GM21737 (cell line): ENCODE data around the gene C11orf87.

Experiments
- ATAC-seq: cut with Tn5 transposase; IDR thresholded peaks from one replicate; pipeline ENCODE4 v1.9.1; 2021; ENCODE audit warnings: mild to moderate bottlenecking, moderate library complexity; ENCODE audit not compliant: unreplicated experiment

The C11orf87 gene

GRCh38 chr11:109421981-109422869 is at the start of gene C11orf87:
Gene C11orf87, plus strand, starts transcription at chr11:109422190. Its CDS starts 1,444 bp downstream, at chr11:109423634.
- no peak for ATAC-seq

GRCh38 chr11:109374032-109374431 is 48.0 kb upstream of the C11orf87 start:
- no peak for ATAC-seq

GRCh38 chr11:109374441-109374840 is 47.5 kb upstream of the C11orf87 start:
- no peak for ATAC-seq

- no peak for ATAC-seq
Measured at GRCh38 chr11:109377039-109377742, 44.8 kb upstream of the C11orf87 start.

DNA sequence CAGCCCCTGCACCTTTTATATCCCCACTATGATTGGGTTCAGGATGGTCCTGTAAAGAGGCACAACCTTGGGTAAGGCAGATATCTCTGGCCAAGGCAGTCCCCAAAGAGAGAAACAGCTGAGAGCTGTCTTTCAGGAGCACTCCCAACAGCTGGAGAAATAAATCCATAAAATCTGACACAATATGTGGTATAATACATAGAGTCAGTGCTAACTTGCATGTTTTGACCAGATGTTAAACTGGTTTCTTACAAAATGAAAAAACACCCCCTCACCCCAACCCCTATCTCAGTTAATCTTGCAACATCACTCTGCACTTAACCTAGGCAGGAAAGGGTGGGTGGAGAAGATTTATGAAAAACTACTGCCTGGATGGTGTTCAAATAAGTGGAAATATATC is 44.0 kb upstream of the C11orf87 start:
- ATAC-seq, result no peak

DNA sequence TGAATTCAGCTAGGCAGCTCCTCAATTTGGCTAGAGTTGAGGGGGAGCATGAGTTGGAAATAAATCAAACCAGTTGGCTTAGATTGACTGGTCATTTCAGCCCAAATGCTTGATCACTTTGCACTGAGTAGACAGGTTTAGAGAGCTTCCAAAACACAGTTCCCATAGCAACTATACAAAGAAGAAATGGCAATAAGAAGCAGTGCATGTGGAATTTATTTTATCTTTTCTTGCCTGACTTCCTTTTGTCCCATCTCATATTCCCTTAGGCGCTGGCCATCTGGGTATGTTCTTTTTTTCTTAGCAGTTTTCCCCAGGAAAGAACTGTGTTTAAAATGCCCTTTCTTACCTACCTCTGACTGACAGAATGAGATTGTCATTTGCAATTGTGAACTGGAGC is 38.7 kb upstream of the C11orf87 start:
- no peak for ATAC-seq

DNA sequence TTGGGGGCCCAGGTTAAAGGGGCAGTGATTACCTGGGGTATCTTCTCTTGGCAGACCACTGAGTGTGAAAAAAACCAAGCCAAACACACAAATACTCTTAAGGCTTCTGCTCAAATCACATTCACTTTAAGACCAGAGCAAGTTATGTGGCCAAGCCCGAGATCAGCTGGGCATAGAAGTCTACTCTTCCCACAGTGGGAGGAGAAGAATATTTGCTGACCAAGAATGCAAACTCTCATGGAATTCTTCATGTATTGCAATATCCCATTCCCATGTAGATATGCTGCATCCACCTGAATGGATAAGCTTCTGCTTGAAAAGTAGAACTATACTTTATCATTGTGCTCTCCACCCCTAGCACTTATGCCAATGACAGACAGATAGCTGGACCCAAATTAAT is 37.1 kb upstream of the C11orf87 start:
- ATAC-seq, result no peak

- no peak for ATAC-seq
Measured at GRCh38 chr11:109388982-109389381, 33.0 kb upstream of the C11orf87 start.

- ATAC-seq, result no peak
Measured at GRCh38 chr11:109390752-109391151, 31.2 kb upstream of the C11orf87 start.

GRCh38 chr11:109401545-109401944 is 20.4 kb upstream of the C11orf87 start:
- no peak for ATAC-seq

DNA sequence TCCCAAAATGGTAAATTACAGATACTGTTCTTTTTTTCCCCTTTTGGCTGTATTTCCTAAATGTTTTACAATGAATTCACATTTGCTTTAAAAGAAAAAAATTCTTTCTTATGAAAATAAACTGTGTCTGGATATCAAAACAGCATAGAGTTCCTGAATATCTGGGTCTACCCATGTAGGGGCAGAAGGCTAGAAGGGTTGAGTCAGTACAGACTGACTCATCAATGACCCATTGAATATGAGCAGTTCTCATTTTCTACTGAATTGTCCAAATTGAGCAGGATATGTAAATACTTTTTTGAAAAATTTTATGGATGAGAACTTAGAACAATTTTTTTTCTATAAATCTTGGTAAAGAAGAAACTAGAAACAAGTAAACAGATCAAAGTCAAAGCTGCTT is 16.3 kb upstream of the C11orf87 start:
- no peak for ATAC-seq

DNA sequence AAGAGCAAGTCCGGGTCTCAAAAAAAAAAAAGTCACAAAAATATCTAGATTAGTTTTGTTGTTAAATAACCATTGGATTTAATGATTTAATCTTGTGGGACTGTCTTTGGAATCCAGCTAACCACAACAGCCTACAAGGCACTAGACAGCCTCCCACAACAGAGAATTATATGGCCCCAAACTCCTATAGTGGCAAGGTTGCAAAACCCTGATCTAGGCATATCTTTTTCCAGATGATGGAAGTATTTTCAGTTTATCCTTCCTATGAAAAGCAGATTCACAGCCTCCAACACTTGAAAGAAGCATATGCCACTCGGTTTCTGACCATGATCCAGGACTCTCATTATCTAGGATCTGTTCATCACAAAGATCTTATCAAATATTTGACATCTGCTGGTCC is 5.4 kb upstream of the C11orf87 start:
- ATAC-seq, result no peak

DNA sequence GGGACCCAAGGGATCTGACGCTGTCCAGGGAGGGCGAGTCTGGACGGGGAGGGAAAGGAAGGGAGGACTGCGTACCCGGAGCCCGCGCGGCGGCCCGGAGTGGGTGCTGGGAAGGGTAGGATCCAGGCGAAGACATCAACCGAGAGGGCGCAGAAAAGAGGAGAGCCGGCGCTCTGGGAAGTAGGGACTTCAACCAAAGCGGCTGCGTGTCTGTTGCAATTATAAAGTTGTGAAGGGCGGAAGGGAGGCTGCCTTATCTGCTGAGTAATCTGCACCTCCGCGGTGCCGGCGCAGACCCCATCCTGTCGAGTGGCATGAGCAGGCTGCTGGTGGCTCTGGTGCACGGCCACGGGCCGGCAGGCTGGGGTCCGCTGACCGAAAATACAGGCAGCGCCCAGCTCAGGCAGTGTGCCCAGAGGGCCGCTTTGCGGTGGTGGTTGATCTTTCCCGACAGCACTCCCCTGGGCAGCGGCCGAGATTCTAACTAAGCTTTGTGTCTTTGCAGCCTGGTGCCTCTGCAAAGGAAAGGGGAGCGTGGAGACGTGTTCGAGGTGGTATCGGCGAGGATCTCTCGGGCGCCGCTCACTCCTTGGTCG is 978 bp downstream of the C11orf87 start:
- no peak for ATAC-seq

DNA sequence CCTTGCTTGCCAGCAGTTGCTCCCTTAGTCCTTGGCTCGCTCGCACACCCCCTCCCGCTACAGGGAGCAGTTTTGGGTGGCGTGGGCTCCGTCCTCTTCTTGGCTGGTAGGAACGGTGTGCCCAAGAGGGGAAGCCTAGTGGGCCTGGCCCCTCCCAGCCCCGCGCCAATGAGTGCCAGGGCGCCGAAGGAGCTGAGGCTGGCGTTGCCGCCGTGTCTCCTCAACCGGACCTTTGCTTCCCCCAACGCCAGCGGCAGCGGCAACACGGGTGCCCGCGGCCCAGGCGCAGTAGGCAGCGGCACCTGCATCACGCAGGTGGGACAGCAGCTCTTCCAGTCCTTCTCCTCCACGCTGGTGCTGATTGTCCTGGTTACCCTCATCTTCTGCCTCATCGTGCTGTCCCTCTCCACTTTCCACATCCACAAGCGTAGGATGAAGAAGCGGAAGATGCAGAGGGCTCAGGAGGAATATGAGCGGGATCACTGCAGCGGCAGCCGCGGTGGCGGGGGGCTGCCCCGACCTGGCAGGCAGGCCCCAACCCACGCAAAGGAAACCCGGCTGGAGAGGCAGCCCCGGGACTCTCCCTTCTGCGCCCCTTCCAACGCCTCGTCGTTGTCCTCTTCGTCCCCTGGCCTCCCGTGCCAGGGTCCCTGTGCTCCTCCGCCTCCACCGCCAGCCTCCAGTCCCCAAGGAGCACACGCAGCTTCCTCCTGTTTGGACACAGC is 1.6 kb downstream of the C11orf87 start:
- ATAC-seq, result no peak

DNA sequence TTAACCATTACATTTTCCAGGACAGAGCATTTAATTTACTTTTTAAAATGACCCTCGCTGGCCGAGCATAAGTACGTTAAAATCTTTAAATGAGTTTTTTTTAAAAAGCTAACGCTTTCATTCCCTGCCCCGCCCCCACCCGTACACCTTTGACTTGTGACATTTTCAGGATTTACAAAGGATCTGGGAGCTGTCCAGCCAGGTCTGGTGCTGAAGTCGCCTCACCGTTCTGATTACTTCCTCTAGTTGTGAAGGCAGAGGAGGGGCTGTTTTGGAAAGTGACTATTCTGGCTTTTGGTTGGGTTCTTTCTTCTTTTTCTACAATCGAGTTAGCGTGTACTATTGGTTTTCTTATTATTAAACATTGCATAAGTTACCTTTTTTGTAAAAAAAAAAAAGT is 2.9 kb downstream of the C11orf87 start:
- ATAC-seq, result no peak

- ATAC-seq, result no peak
Measured at GRCh38 chr11:109425554-109425953, 3.6 kb downstream of the C11orf87 start.

DNA sequence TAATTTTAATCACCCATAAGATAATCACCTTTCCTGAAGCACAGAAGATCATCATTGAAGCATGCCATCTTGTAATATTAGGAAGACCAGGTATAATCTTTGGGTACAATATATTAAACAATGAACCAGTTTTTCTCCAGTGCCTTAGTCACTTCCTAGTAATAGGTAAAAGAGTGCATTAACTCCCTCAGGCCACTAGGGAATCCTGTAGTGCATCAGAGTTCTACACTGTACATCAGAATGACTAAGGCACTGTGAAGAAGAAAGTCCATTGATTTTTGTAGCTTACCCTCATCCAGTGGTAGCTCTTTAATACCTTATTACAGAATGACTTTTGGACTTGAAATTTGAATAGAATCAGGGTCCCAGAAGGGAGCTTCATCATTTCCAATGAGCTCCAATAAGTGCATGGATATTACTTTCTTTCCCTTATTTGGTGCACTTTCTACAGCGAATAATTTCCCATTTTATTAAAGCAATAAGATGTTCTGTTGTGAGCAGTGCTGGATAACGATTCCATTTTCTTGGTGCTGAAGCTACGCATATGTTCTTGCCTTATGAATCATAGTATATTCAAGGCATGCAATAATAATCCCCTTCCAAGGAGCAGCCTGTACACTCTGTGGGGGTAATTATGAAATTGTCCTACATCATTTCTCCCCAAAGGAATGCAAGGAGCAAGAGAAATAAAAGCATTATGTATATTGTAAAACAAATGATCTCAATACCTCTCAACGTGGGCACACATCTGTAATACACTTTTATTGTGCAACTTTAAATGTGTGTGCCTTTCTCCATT is 4.7 kb downstream of the C11orf87 start:
- ATAC-seq, result no peak

DNA sequence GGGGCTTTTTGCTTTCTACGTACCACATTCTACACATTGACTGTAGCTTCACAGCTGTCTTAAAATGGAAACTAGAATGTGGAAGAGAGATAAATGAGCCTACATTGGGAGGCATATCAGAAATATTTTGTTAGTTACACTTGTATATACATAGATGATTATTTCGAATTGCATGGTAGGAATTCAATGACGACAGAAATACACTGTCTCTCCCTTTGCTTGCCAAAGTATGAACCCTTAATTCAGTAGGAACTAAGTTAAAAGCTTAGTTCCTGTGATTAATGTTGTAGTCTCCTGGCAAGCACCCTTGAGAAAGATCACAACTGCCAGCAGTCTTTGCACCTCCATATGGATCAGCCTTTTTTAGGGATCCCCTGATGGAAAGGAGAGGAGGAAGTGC is 10.1 kb downstream of the C11orf87 start:
- no peak for ATAC-seq

- ATAC-seq, result no peak
Measured at GRCh38 chr11:109433753-109434256, 11.8 kb downstream of the C11orf87 start.

DNA sequence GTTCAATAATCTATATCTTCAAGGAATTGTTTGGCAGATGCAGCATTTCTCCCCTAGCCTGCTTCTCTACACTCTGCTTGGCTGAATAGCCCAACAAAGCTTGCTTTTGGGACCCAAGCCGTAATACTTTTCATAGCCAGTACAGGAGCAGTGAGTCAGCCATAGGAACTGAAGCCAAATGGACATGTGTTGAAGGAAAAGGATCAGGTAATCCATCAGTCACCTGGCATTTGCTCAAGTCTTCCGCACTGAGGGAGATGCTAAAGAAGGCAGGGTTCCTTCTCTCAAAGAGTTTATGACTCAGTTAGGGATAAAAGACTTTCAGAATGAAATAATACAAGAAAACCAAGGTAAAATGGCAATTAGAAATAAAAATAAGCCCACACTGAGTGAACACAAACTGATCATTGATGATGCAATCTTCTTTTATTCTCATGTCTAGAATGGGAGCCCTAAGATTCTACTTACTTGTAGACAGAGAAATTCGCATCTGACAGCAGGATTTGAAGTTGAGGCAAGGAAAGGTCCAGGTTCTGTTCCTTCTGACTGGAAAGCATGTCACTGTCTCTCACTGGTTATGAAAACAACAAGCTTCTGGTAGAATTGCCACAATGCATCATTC is 13.2 kb downstream of the C11orf87 start:
- ATAC-seq, result no peak
